Measurements from ENCODE around the gene OR2F2. TPM values are rescaled to one million over a fixed set of nuclear protein-coding genes. Genes with fewer than 3 reads are reported as not detected.

The OR2F2 gene
- total RNA-seq, result not detected

- TF ChIP-seq CTCF (IDR thresholded peaks at IDR 0.05), result no peak
- ATAC-seq (ENCODE audit: insufficient number of reproducible peaks, low FRiP score, low read depth) (no peak), DNase-seq (ENCODE audit: low spot score) (no peak)
- Histone ChIP-seq H3K4me3 (no peak within 1 kb of the TSS), H3K9me3 (no peaks in the 10 kb centered on the region), H3K36me3 (no peaks in the 10 kb centered on the region), H3K4me1 (ENCODE audit: control insufficient read depth in 1 of 2, low read depth in 2 of 2) (peaks cover 0 to 11% of the 10 kb centered on the region in 2 donors), H3K27me3 (replicated peaks; ENCODE audit: insufficient read depth) (no peaks in the 10 kb centered on the region), H3K27ac (no peak within 1 kb of the TSS)
Observed at GRCh38 chr7:143934526-143935325, at the start of gene OR2F2. Gene OR2F2 (plus strand): TSS chr7:143935233. CDS start chr7:143935233, 0 bp downstream.

GRCh38 chr7:143885951-143886350 lies 49.1 kb upstream of the OR2F2 start:
- DNase-seq (ENCODE audit: low spot score) (no peak), ATAC-seq (ENCODE audit: insufficient number of reproducible peaks, low FRiP score, low read depth) (no peak)
- no peaks in the 10 kb centered on the region for H3K27me3 ChIP-seq (replicated peaks; ENCODE audit: insufficient read depth)
- no peak overlapping the region for H3K27ac ChIP-seq
- peaks cover 6 to 34% of the 10 kb centered on the region in 2 donors for H3K4me1 ChIP-seq (ENCODE audit: control insufficient read depth in 1 of 2, low read depth in 2 of 2)
- H3K36me3 ChIP-seq, result no peaks in the 10 kb centered on the region
- no peak overlapping the region for H3K4me3 ChIP-seq
- H3K9me3 ChIP-seq, result no peaks in the 10 kb centered on the region
- no peak for TF ChIP-seq CTCF (IDR thresholded peaks at IDR 0.05)

DNA sequence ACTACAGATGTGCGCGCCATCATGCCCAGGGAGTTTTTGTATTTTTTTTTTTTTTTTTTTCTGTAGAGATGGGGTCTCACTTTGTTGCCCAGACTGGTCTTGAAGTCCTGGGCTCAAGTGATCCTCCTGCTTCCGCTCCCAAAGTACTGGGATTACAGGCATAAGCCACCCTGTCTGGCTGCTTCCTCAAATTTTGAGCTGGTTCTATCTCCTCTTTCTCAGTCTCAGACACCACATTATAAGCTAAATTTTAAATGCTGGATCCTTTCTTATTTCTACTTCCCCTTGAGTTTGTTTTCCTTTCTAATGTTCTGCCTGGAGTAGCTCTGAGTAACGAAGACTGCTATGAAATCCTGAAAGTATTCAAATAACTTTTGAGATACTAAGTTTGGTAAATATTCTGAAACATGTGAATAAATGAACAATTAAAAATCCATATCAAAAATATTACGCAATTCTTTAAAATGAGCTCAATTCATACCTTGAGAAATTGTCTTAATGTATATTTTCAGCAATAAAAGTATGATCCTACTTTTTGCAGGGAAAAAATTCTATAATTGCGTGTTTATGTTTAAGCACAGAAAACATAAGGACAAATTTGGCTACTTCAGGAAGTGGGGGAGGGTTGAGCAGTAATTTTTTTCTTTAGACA lies 48.1 kb upstream of the OR2F2 start:
- H3K4me3 ChIP-seq, result no peak overlapping the region
- no peak for TF ChIP-seq CTCF (IDR thresholded peaks at IDR 0.05)
- H3K4me1 ChIP-seq (ENCODE audit: control insufficient read depth in 1 of 2, low read depth in 2 of 2), result peaks cover 6 to 24% of the 10 kb centered on the region in 2 donors
- ATAC-seq (ENCODE audit: insufficient number of reproducible peaks, low FRiP score, low read depth) (no peak), DNase-seq (ENCODE audit: low spot score) (no peak)
- no peaks in the 10 kb centered on the region for H3K27me3 ChIP-seq (replicated peaks; ENCODE audit: insufficient read depth)
- no peaks in the 10 kb centered on the region for H3K36me3 ChIP-seq
- H3K9me3 ChIP-seq, result peaks cover 2% of the 10 kb centered on the region
- H3K27ac ChIP-seq, result no peak overlapping the region

DNA sequence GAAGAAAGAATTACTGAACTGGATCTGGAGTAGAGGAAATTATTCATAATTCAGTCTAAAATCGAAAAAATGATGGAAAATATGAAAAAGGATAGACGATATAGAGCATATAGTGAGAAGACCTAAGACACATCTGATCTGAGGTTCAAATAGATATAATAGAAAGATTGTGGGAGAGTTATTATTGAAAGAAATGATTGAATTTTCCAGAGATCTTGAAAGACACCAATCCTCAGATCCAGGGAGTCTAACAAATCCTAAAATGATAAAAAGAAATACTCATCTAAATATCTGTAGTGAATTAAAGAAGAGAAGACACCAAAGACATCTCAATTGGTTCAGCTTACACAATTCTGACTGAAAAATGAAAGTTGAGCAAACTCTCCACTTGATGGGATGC lies 46.0 kb upstream of the OR2F2 start:
- no peak overlapping the region for H3K27ac ChIP-seq
- H3K36me3 ChIP-seq, result no peaks in the 10 kb centered on the region
- ATAC-seq (ENCODE audit: insufficient number of reproducible peaks, low FRiP score, low read depth), result no peak
- no peak overlapping the region for H3K4me3 ChIP-seq
- no peak for DNase-seq (ENCODE audit: low spot score)
- H3K27me3 ChIP-seq (replicated peaks; ENCODE audit: insufficient read depth), result no peaks in the 10 kb centered on the region
- peaks cover 6 to 16% of the 10 kb centered on the region in 2 donors for H3K4me1 ChIP-seq (ENCODE audit: control insufficient read depth in 1 of 2, low read depth in 2 of 2)
- no peak for TF ChIP-seq CTCF (IDR thresholded peaks at IDR 0.05)
- H3K9me3 ChIP-seq, result peaks cover 7% of the 10 kb centered on the region

- no peak overlapping the region for H3K27ac ChIP-seq
- DNase-seq (ENCODE audit: low spot score), result no peak
- H3K36me3 ChIP-seq, result no peaks in the 10 kb centered on the region
- peaks cover 2 to 5% of the 10 kb centered on the region in 2 donors for H3K4me1 ChIP-seq (ENCODE audit: control insufficient read depth in 1 of 2, low read depth in 2 of 2)
- no peaks in the 10 kb centered on the region for H3K27me3 ChIP-seq (replicated peaks; ENCODE audit: insufficient read depth)
- H3K4me3 ChIP-seq, result no peak overlapping the region
- TF ChIP-seq CTCF (IDR thresholded peaks at IDR 0.05), result no peak
- no peak for ATAC-seq (ENCODE audit: insufficient number of reproducible peaks, low FRiP score, low read depth)
- H3K9me3 ChIP-seq, result peaks cover 7% of the 10 kb centered on the region
Observed at GRCh38 chr7:143890558-143890957, 44.5 kb upstream of the OR2F2 start.

Measured in thoracic aorta (tissue), 2 donors.